NCI-H2171 (cell line): ENCODE measurements around the gene ASCL2.

Experiments
- DNase-seq: peaks from one replicate; lab custom pipeline; 2025; lab: John Stamatoyannopoulos, UW

ASCL2 gene

DNA sequence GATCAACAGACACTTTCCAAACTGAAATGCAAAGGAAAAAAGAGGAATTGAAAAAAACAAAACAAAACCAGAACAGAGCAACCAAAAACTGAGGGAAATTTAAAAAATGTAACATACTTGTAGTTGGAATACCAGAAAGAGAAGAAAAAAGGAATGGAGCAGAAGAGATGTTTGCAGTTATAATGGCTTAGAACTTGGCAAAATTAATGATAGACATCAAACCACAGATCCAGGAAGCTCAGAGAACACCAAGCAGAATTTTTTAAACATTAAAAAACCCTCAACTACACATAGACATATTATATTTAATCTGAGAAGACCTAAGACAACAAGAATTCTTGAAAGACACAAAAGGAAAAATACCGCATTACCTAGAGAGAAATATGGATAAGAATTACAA, 46.1 kb downstream of the ASCL2 start:
- DNase-seq, result no peak

DNA sequence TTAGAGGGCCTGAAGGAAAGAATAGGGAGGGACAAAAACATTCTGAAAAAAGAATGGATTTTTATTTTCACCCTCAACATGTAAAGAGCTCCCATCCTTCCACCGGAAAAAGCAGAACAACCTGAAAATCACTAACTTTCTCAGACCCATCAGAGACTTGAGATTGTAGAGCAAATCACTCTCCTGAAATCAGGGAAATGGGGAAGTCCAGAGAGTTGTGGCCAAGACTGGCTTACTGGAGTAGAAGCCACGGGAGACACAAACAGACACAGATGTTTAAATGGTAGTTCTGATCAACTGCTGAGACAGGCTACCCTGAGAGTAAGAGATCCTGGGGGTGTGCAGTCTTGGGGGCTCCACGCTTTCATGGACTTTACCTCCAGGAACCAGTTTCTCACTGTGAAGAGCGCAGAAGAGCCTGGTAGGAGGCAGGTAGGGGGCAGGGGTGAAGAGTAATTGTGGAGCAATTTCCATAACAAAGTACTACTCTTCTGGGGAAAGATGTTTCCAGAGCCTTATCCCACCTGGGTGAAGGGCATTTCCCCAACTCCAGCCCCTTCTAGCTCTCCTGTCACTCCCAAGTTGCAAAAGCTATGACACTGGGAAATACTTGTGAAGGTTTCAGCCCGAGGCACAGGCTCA, 47.1 kb downstream of the ASCL2 start:
- no peak for DNase-seq

DNA sequence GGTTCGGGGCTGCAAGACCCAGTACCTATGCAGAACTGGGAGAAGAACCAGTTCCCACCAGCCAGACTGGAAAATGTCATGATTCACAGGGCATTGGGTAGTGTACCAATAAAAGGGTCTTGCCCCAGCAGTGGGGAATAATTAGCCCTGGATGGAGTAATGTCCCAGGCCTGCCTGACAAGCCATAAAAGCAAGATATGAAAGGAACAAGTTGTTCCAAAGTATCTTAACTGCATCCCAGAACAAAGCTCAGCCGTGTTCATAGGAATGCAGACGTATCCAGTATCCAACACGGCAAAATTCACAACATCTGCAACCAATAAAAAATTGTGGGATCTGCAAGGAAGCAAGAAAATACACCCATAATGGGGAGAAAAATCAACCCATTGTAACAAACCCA, 47.9 kb downstream of the ASCL2 start:
- DNase-seq, result no peak

DNA sequence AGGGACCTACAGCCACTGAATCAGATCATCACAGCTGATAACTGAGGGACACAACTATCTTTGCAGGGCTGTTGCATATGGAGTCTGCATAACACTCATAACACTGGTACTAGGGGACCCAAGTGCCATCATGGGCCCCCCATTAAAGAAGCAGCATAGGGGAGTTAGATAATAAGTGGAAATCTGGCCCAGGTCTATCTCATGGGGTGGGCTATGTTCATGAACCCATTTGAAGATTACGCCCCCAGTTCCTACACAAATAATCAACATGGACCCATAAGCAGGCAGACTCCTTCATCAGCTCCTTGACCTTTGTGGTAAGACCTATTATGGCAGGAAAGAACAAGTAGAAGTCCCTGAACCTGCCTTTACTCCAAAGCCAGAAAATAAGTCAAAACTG, 48.8 kb downstream of the ASCL2 start:
- no peak for DNase-seq

DNA sequence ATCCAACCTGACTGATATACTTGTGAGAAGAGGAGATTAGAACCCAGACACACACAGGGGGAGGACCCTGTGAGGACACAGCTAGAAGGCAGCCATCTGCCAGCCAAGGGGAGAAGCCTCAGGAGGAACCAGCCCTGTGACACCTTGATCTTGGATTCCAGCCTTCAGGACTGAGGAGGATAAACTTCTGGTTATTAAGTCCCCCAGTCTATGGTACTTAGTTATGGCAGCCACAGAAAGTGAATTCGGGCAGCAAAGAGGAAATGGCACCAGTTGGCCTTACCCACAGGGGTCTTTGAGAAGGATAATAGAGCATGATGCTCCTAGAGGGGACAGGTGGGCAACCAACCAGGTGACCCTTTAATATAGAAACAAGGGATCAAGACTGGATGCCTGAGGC, 49.4 kb downstream of the ASCL2 start:
- DNase-seq, result no peak

DNA sequence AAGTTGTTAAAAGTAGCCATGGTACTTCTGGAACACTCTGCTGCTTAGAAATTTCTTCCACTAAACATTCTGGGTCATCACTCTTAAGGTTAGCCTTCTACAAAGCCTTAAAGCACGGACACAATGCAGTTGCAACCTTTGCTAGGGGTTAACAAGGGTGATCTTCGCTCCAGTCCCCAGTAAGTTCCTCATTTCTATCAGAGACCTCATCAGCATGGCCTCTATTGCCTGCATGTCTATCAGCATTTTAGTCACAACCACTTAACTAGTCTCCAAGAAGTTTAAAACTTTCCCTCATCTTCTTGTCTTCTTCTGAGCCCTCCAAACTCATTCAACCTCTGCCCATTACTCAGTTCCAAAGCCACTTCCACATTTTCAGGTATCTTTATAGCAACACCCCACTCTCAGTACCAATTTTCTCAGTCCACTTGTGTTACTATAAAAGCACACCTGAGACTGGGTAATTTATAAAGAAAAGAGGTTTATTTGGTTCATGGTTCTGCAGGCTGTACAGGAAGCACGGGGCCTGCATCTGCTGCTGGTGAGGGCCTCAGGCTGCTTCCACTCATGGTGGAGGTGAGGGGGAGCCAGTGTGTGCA, 50.1 kb downstream of the ASCL2 start:
- no peak for DNase-seq

DNA sequence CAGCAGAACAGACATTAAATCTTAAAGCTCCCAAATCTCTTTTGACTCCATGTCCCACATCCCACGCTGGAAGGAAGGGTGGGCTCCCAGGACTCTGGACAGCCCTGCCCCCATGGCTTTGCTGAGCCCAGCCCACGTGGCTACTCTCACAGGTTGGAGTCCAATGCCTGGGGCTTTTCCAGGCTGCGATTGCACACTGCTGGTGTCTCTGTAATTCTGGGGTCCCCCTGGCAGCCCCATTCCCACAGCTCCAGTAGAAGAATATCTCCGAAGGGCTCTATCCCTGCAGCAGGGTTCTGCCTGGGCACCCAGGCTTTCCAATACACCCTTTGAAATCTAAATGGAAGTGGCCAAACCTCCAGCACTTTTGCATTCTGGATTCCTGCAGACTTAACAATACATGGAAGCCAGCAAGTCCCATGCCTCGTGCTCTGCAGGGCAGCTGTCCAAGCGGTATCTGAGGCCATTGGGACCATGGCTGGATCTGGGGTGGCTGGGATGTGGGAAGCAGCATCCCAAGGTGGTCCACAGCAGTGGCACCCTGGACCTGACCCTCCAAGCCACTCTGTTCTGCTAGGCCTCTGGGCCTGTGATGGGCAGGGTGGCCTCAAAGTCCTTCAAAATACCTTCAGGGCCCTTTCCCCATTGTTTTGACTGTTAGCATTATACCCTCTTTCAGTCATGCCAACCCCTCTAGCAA, 50.9 kb downstream of the ASCL2 start:
- no peak for DNase-seq
